GM21367 (cell line): ENCODE data around the gene C1orf105.

Experiments used
- ATAC-seq: cut with Tn5 transposase; IDR thresholded peaks from one replicate; pipeline ENCODE4 v1.9.1; 2021; ENCODE audit not compliant: unreplicated experiment

The C1orf105 gene

GRCh38 chr1:172455451-172455850 lies 35.0 kb downstream of the C1orf105 start:
- ATAC-seq: no peak

GRCh38 chr1:172456344-172456769 lies 35.9 kb downstream of the C1orf105 start:
- no peak for ATAC-seq

- no peak for ATAC-seq
Observed at GRCh38 chr1:172457479-172458130, 37.1 kb downstream of the C1orf105 start.

GRCh38 chr1:172460177-172460576 lies 39.7 kb downstream of the C1orf105 start:
- no peak for ATAC-seq

- ATAC-seq: no peak
Observed at GRCh38 chr1:172460887-172461315, 40.4 kb downstream of the C1orf105 start.

GRCh38 chr1:172465617-172466016 lies 45.1 kb downstream of the C1orf105 start:
- no peak for ATAC-seq

GRCh38 chr1:172466795-172467407 lies 46.4 kb downstream of the C1orf105 start:
- no peak for ATAC-seq

- ATAC-seq: no peak
Observed at GRCh38 chr1:172467446-172467845, 47.0 kb downstream of the C1orf105 start.

GRCh38 chr1:172468296-172468695 lies 47.8 kb downstream of the C1orf105 start:
- no peak for ATAC-seq

GRCh38 chr1:172469717-172470116 lies 49.2 kb downstream of the C1orf105 start:
- ATAC-seq: no peak

- no peak for ATAC-seq
Observed at GRCh38 chr1:172470149-172470548, 49.7 kb downstream of the C1orf105 start.

GRCh38 chr1:172471666-172472065 lies 51.2 kb downstream of the C1orf105 start:
- ATAC-seq: no peak

GRCh38 chr1:172472495-172472894 lies 52.0 kb downstream of the C1orf105 start:
- ATAC-seq: no peak

- ATAC-seq: no peak
Observed at GRCh38 chr1:172473302-172473701, 52.8 kb downstream of the C1orf105 start.

- ATAC-seq: no peak
Observed at GRCh38 chr1:172473842-172474241, 53.4 kb downstream of the C1orf105 start.

- no peak for ATAC-seq
Observed at GRCh38 chr1:172476218-172476811, 55.8 kb downstream of the C1orf105 start.

GRCh38 chr1:172477216-172477615 lies 56.7 kb downstream of the C1orf105 start:
- no peak for ATAC-seq

GRCh38 chr1:172477741-172478140 lies 57.3 kb downstream of the C1orf105 start:
- ATAC-seq: no peak

GRCh38 chr1:172478485-172478884 lies 58.0 kb downstream of the C1orf105 start:
- no peak for ATAC-seq

GRCh38 chr1:172480431-172480830 lies 59.9 kb downstream of the C1orf105 start:
- no peak for ATAC-seq

GRCh38 chr1:172482044-172482443 lies 61.6 kb downstream of the C1orf105 start:
- ATAC-seq: no peak

- ATAC-seq: no peak
Observed at GRCh38 chr1:172483448-172483847, 63.0 kb downstream of the C1orf105 start.
